Esophagus squamous epithelium (tissue), 5 donors: ENCODE data around the gene CCDC74A. TPM values are rescaled to one million over a fixed set of nuclear protein-coding genes. Genes with fewer than 3 reads are reported as not detected.

Source experiments
- DNase-seq: peaks from one replicate; lab custom pipeline; 2025; lab: John Stamatoyannopoulos, UW
- H3K27ac ChIP-seq, 4 donors: fragments of 200-600 bp; sonication (generic); one replicate each; pipeline ENCODE4 v1.5.1; 2016 to 2019; ENCODE audit warnings: mild to moderate bottlenecking in 1 of 4
- H3K27me3 ChIP-seq, 4 donors: fragments of 200-600 bp; sonication (generic); 1 replicate in 3 of 4; 2 replicates in 1 of 4; pipeline versions ENCODE4 v1.5.1 to v1.6.0; 2017 to 2021; ENCODE audit warnings: antibody characterized with exemption in 1 of 4
- H3K36me3 ChIP-seq, 3 donors: fragments of 200-600 bp; sonication (generic); one replicate each; pipeline ENCODE4 v1.5.1; 2016 to 2019
- H3K4me1 ChIP-seq, 3 donors: fragments of 200-600 bp; sonication (generic); one replicate each; pipeline ENCODE4 v1.5.1; 2017 to 2019
- H3K4me3 ChIP-seq, 4 donors: fragments of 200-600 bp; sonication (generic); 1 replicate in 3 of 4; 2 replicates in 1 of 4; pipeline ENCODE4 v1.5.1; 2016 to 2019; ENCODE audit warnings: mild to moderate bottlenecking in 2 of 4, moderate library complexity in 1 of 4
- H3K9me3 ChIP-seq, 3 donors: fragments of 200-600 bp; sonication (generic); one replicate each; pipeline ENCODE4 v1.5.1; 2016 to 2019
- CTCF ChIP-seq, 6 experiments: fragments of 450-650 bp in 4 of 6; fragments of 200-600 bp in 2 of 6; sonication (generic) in 2 of 6; IDR thresholded peaks; one replicate each; pipeline ENCODE4 v1.5.1; 2016 to 2019; ENCODE audit warnings: antibody characterized with exemption in 6 of 6, mild to moderate bottlenecking in 4 of 6, moderate library complexity in 4 of 6
- POLR2A ChIP-seq, 4 donors: fragments of 450-650 bp; IDR thresholded peaks; one replicate each; pipeline ENCODE4 v1.6.1; 2017; ENCODE audit warnings: antibody characterized with exemption in 4 of 4, mild to moderate bottlenecking in 4 of 4, moderate library complexity in 3 of 4
- WGBS, 2 donors: methylation state at CpG; one replicate each; pipeline ENCODE4 v1.1.5; 2018; 5-methylcytosine and 5-hydroxymethylcytosine counted together
- intact Hi-C: fragments of 100-400 bp; cut with DNase I; formaldehyde crosslinking; loops from one replicate; pipeline ENCODE4 v1.15.0; 2022
- total RNA-seq, 4 donors: library from RNA; depleted of rRNA; stranded (reverse); fragments of >200 nt; gene quantifications; one replicate each; pipeline ENCODE4 v1.1.0, GENCODE V29; 2016
- donor health status: DM: yes; HTN: yes; CAD: no.

The CCDC74A gene
- total RNA-seq, 4 donors from 2014 or later, result 2.3 to 3.8 (median 2.7) TPM

- TF ChIP-seq CTCF (IDR thresholded peaks at IDR 0.05) (no peak), POLR2A (IDR thresholded peaks at IDR 0.05) (no peak)
- Histone ChIP-seq H3K27ac (no peak overlapping the region), H3K4me1 (no peaks in the 10 kb centered on the region), H3K36me3 (no peaks in the 10 kb centered on the region), H3K4me3 (no peak overlapping the region), H3K9me3 (no peaks in the 10 kb centered on the region), H3K27me3 (no peaks in the 10 kb centered on the region)
- DNase-seq, result no peak
- 69 to 73% methylated on average over 4 of the region's 4 CpGs for WGBS, 2 donors
- intact Hi-C loops, result no loop called here
Measured at GRCh38 chr2:131577812-131578211, 50.1 kb downstream of the CCDC74A start.

GRCh38 chr2:131580187-131580586 is 52.5 kb downstream of the CCDC74A start:
- intact Hi-C loops, result no loop called here

More at GRCh38 chr2:131580187-131580586, 52.5 kb downstream of the CCDC74A start:
- DNase-seq, result no peak
- H3K36me3 ChIP-seq, result no peaks in the 10 kb centered on the region
- no peaks in the 10 kb centered on the region for H3K4me1 ChIP-seq
- TF ChIP-seq CTCF (IDR thresholded peaks at IDR 0.05), result no peak
- TF ChIP-seq POLR2A (IDR thresholded peaks at IDR 0.05), result no peak
- WGBS, 2 donors, result 81 to 85% methylated on average over 6 to 7 of the region's 7 CpGs
- H3K4me3 ChIP-seq, result no peak overlapping the region
- no peaks in the 10 kb centered on the region for H3K9me3 ChIP-seq
- H3K27ac ChIP-seq, result no peak overlapping the region
- H3K27me3 ChIP-seq, result no peaks in the 10 kb centered on the region

Other genes starting within 250 kb of the CCDC74A start
- gene RAB6D, start 163.7 kb upstream of the CCDC74A start, total RNA-seq, result under 1 TPM in 1 of 4 donors, not detected in 3; 0.15 TPM
- gene TUBA3D, start 51.8 kb upstream of the CCDC74A start, total RNA-seq, result not detected
- 100 to 1,000 TPM; 101 to 169 (median 118) TPM for gene MZT2A, start 35.5 kb upstream of the CCDC74A start, total RNA-seq